Activated T-cell treated with anti-CD3 and anti-CD28 coated beads for 4 hours (primary cell): ENCODE data around the gene MPO.

Experiments
- DNase-seq: peaks from one replicate; pipeline ENCODE4 v3.0.0-alpha.2; 2020

The MPO gene

GRCh38 chr17:58262149-58262548 is 18.6 kb downstream of the MPO start:
- DNase-seq, result no peak

- no peak for DNase-seq
Observed at GRCh38 chr17:58254803-58255202, 25.9 kb downstream of the MPO start.

GRCh38 chr17:58253082-58253481 is 27.7 kb downstream of the MPO start:
- no peak for DNase-seq

DNA sequence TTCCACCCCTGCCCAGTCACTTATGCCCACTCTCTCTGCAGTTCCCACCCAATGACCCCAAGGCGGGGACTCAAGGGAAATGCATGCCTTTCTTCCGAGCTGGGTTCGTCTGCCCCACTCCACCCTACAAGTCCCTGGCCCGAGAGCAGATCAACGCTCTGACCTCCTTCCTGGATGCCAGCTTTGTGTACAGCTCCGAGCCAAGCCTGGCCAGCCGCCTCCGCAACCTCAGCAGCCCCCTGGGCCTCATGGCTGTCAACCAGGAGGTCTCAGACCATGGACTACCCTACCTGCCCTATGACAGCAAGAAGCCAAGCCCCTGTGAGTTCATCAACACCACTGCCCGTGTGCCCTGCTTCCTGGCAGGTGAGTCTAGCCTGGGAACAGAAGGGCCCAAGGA is 28.6 kb downstream of the MPO start:
- DNase-seq, result no peak

GRCh38 chr17:58250344-58251011 is 30.3 kb downstream of the MPO start:
- no peak for DNase-seq

- peak; percentile 74 for DNase-seq
Observed at GRCh38 chr17:58249270-58250133, 31.2 kb downstream of the MPO start.

DNA sequence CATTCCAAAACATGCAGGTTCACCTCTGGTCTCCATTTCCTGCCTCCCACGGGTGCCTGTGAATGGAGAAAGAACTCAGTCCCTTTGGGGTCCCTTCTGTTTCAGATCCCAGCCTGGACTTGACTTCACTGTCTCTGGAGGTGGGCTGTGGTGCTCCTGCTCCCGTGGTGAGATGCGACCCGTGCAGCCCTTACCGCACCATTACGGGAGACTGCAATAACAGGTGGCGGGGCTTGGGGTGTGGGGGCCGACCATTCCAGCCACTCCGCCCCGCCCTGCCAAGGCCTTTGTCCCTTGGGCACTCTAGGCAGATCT is 31.8 kb downstream of the MPO start:
- DNase-seq, result no peak

DNA sequence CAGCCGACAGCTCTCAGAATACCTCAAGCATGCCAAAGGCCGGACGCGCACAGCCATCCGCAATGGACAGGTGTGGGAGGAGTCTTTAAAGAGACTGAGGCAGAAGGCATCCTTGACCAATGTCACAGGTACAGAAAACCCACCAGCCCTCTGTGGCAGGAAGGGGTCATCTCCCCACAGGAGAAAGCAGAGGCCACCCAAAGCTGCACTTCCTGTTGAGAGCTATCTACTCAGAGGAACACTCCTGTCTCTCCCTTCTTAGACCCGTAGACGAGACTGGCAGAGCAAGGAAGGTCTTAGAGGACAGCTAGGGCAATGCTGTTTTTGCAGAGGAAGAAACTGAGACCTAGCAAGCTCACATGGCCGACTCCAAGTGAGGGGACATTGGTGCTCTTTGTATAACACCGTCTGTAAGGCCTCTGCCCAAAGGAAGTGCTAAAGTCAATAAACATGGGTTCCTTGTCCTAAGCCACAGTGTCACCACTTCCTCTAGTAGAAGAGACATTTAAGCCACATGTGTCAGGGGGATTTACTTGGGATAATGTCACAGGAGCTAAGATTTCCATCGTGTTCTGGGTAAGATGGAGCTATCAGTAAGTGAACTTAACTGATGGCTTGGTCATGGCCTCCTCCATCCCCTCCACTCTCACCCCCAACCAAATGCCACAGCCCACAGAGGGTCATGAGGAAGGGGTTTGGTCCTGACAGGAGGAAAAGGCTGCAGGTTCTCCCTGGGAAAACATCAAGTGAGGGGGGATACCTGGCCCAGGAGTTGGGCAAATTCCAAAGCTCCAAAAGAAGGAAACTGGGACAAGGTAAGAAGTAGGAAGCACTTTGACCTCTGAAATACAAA is 33.0 kb downstream of the MPO start:
- no peak for DNase-seq

GRCh38 chr17:58246781-58247180 is 34.0 kb downstream of the MPO start:
- DNase-seq, result no peak

GRCh38 chr17:58246104-58246740 is 34.5 kb downstream of the MPO start:
- no peak for DNase-seq

GRCh38 chr17:58245428-58246103 is 35.2 kb downstream of the MPO start:
- DNase-seq, result no peak

- DNase-seq, result no peak
Observed at GRCh38 chr17:58244963-58245362, 35.8 kb downstream of the MPO start.

DNA sequence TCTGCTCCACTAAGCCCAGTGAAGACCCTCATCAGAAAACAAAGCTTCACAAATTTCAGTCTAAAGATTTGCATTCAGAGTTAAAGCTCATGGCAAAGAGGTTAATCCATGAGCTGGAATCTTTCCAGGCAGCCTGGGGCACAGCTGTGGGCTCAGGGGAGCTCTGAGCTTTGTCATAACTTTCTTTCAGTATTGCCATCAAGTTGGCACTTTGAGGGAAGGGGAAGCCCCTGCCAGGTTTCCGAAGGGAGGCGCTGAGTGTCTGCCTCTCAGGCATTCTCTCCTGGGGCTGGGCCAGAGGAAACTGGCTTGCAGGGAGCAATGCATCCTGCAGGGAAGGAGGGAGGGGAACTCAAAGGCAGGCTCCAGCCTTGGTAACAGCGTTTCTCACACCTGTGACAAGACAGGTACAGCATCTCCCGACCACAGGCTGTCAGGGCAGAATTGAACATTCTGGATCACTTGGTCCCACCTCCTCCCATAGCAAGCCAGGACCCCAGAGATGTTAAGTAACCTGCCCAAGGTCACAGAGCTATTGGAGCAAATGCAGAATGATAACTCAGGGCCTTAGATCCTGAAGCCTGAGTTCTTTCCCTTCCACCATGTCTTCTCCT is 38.5 kb downstream of the MPO start:
- DNase-seq, result no peak

DNA sequence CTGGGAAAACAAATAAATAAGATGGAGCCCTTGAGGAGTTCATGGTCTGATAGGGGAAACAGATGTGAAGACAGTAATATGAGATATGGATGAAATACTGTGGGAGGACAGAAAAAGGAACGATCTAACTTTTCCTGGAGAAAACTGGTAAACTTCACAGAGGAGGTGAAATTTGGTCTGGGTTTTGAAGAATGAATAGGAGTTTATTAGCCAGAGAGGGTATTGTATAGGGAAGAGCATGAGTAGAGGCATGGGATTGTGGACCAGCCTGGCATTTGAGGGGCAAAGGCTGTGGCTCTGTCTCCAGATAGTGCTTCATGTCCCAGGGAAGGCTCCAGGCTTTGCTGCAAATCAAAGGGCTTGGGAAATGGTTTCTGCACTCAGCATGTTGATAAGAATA is 40.7 kb downstream of the MPO start:
- DNase-seq, result no peak

GRCh38 chr17:58238147-58238634 is 42.5 kb downstream of the MPO start, which contains the start of gene LPO:
LPO (plus strand) TSS chr17:58238584; CDS start chr17:58242980, 4,396 bp downstream.
- DNase-seq, result no peak

DNA sequence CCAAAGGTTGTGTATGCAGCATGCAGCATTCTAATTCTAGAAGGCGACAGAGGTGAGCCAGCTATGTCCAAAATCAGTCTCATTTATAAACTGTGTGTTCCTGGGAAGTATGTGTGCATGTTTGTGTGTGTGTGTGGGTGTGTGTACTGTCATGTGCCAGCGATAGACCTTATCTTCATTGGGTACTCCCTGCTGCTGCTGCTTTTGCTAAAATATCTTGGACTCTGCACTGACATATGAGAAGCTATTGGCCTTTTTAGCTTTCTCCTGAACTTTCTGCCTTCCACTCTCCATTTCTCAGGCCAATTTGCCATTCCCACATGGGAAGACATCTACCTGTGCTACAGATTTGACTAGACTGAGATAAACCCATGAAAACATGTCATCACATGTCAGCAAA is 44.3 kb downstream of the MPO start:
- DNase-seq, result no peak

DNA sequence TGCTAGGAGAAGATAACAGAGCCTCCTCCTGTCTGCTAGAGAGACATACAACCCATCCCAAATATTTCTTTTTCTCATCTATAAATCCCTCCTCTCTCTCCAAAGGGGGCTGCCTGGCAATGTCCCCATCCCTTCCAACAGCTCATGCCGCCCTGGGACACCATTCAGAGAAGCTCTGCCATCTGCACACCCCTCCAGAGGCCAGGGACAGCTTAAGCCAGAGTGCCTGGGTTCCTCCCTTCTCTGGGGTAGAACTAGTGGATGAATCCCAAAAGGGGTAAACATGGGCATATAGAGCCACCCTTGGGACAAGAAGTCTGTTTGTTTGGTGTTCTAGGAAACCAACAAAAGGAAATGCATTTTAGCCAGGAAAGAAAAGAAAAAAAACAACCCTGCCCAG is 44.9 kb downstream of the MPO start:
- no peak for DNase-seq

- DNase-seq, result no peak
Observed at GRCh38 chr17:58234512-58234911, 46.2 kb downstream of the MPO start.

- no peak for DNase-seq
Observed at GRCh38 chr17:58233543-58233942, 47.2 kb downstream of the MPO start.

DNA sequence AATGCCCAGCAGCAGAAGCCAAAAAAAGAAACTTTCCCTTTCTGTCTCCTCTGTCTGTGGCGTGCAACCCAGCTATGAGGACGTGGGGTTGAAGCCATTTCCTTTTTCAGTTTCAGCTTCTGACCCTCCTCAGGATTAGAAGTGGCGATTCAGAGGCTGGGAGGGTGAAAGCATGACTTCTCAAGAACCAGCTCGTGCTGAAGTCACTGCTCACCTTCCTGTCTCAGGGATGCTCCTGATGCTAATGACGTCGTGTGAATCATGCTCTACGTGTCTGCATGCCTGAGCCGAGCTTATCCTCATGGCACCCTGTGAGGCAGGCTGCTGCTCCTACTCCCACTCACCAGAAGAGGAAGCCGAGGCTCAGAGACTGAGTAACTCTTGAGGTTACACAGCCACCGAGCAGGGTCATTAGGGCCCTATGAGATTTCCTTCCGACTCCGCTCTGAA is 48.0 kb downstream of the MPO start:
- no peak for DNase-seq

DNA sequence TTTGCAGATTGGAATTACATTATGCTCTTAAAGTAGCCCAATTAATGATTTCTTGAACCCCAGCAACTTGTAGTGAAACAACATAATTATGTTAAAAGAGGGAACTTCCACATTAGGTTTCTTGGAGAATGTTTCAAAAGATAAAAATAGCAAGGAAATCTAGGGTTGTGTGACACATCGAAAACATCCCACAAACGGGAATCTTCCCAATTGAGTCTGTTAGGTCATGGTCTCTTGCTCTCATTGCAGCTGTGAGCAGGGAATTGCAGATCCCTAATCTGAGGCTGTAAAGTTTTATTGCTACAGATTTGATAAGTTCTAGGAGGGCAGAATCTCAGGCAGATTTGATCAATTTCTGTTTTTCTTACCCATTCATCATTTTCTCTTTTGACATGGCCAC is 49.1 kb downstream of the MPO start:
- DNase-seq, result no peak

- no peak for DNase-seq
Observed at GRCh38 chr17:58229881-58230280, 50.9 kb downstream of the MPO start.
